HL-60 (cell line): ENCODE data around the gene MAGOHB.

ENCODE experiments used
- GABPA ChIP-seq: IDR thresholded peaks from 2 replicates; pipeline ENCODE4 v1.6.1; 2012; ENCODE audit warnings: low read depth
- POLR2AphosphoS5 ChIP-seq: IDR thresholded peaks from 2 replicates; pipeline ENCODE4 v1.6.1; 2012; ENCODE audit warnings: low read depth
- SPI1 ChIP-seq: IDR thresholded peaks from 2 replicates; pipeline ENCODE4 v1.6.1; 2012; ENCODE audit warnings: low read depth, mild to moderate bottlenecking, borderline replicate concordance
- TF ChIP-seq, protein P1 (sequence below): IDR thresholded peaks from one replicate; pipeline ENCODE4 v1.5.1; 2011; ENCODE audit warnings: low read length, control low read depth, inconsistent platforms; ENCODE audit not compliant: insufficient read depth

- TF ChIP-seq, protein P1, sequence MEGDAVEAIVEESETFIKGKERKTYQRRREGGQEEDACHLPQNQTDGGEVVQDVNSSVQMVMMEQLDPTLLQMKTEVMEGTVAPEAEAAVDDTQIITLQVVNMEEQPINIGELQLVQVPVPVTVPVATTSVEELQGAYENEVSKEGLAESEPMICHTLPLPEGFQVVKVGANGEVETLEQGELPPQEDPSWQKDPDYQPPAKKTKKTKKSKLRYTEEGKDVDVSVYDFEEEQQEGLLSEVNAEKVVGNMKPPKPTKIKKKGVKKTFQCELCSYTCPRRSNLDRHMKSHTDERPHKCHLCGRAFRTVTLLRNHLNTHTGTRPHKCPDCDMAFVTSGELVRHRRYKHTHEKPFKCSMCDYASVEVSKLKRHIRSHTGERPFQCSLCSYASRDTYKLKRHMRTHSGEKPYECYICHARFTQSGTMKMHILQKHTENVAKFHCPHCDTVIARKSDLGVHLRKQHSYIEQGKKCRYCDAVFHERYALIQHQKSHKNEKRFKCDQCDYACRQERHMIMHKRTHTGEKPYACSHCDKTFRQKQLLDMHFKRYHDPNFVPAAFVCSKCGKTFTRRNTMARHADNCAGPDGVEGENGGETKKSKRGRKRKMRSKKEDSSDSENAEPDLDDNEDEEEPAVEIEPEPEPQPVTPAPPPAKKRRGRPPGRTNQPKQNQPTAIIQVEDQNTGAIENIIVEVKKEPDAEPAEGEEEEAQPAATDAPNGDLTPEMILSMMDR, result no peak
- peak; percentile 93 for TF ChIP-seq POLR2AphosphoS5
- peak; percentile 45; the same call in 1 of the 2 replicates for TF ChIP-seq SPI1
- TF ChIP-seq GABPA, result no peak
These were observed at the start of gene MAGOHB for GRCh38 chr12:10613349-10614055.
